Measurements from ENCODE around the gene RBP7. TPM values are rescaled to one million over a fixed set of nuclear protein-coding genes. Genes with fewer than 3 reads are reported as not detected.
"Not testable (repeated sequence)": the region's sequence is repeated elsewhere in the genome, so short reads cannot be mapped to it uniquely, and the experiment has no call there.

Gene RBP7
- not detected for total RNA-seq

GRCh38 chr1:9996624-9997582 is at the start of gene RBP7:
RBP7 (plus strand) TSS chr1:9997228; CDS start chr1:9997259, 31 bp downstream.
- ATAC-seq: peak; percentile 60 to 66
- Mint-ChIP-seq H3K9me3 (no peaks in the 10 kb centered on the region), H3K4me1 (ENCODE audit: low read depth) (peaks cover 14% of the 10 kb centered on the region), H3K27me3 (ENCODE audit: low read depth) (peaks cover 47% of the 10 kb centered on the region), H3K36me3 (ENCODE audit: insufficient read depth) (no peaks in the 10 kb centered on the region), H3K4me3 (peak within 1 kb of the TSS; percentile 69)
- no peak for DNase-seq

- no peak for ATAC-seq
- no peaks in the 10 kb centered on the region for H3K36me3 Mint-ChIP-seq (ENCODE audit: insufficient read depth)
- H3K27me3 Mint-ChIP-seq (ENCODE audit: low read depth): no peaks in the 10 kb centered on the region
Measured at GRCh38 chr1:9957726-9958125, 39.3 kb upstream of the RBP7 start.

GRCh38 chr1:9960011-9960410 is 37.0 kb upstream of the RBP7 start:
- Mint-ChIP-seq H3K4me1 (ENCODE audit: low read depth) (no peaks in the 10 kb centered on the region), H3K4me3 (no peak overlapping the region), H3K36me3 (ENCODE audit: insufficient read depth) (no peaks in the 10 kb centered on the region), H3K9me3 (no peaks in the 10 kb centered on the region), H3K27me3 (ENCODE audit: low read depth) (no peaks in the 10 kb centered on the region)
- DNase-seq (no peak), ATAC-seq (no peak)

More at GRCh38 chr1:9957726-9958125, 39.3 kb upstream of the RBP7 start:
- no peak for DNase-seq
- no peaks in the 10 kb centered on the region for H3K9me3 Mint-ChIP-seq
- no peaks in the 10 kb centered on the region for H3K4me1 Mint-ChIP-seq (ENCODE audit: low read depth)
- no peak overlapping the region for H3K4me3 Mint-ChIP-seq

GRCh38 chr1:9960706-9961562 is 36.1 kb upstream of the RBP7 start:
- H3K9me3 Mint-ChIP-seq: no peaks in the 10 kb centered on the region
- no peaks in the 10 kb centered on the region for H3K36me3 Mint-ChIP-seq (ENCODE audit: insufficient read depth)
- ATAC-seq (no peak), DNase-seq (no peak)
- no peak overlapping the region for H3K4me3 Mint-ChIP-seq
- H3K27me3 Mint-ChIP-seq (ENCODE audit: low read depth): no peaks in the 10 kb centered on the region
- H3K4me1 Mint-ChIP-seq (ENCODE audit: low read depth): no peaks in the 10 kb centered on the region

GRCh38 chr1:9984253-9984652 is 12.8 kb upstream of the RBP7 start:
- H3K4me3 Mint-ChIP-seq: no peak overlapping the region
- ATAC-seq (no peak), DNase-seq (no peak)
- peaks cover 5% of the 10 kb centered on the region for H3K36me3 Mint-ChIP-seq (ENCODE audit: insufficient read depth)
- H3K4me1 Mint-ChIP-seq (ENCODE audit: low read depth): no peaks in the 10 kb centered on the region
- H3K9me3 Mint-ChIP-seq: no peaks in the 10 kb centered on the region
- H3K27me3 Mint-ChIP-seq (ENCODE audit: low read depth): no peaks in the 10 kb centered on the region

GRCh38 chr1:9985001-9985400 is 12.0 kb upstream of the RBP7 start:
- DNase-seq: no peak
- Mint-ChIP-seq H3K9me3 (no peaks in the 10 kb centered on the region), H3K27me3 (ENCODE audit: low read depth) (no peaks in the 10 kb centered on the region), H3K36me3 (ENCODE audit: insufficient read depth) (peaks cover 5% of the 10 kb centered on the region), H3K4me1 (ENCODE audit: low read depth) (no peaks in the 10 kb centered on the region), H3K4me3 (no peak overlapping the region)
- ATAC-seq: no peak

- Mint-ChIP-seq H3K27me3 (ENCODE audit: low read depth) (peaks cover 8% of the 10 kb centered on the region), H3K36me3 (ENCODE audit: insufficient read depth) (peaks cover 1% of the 10 kb centered on the region), H3K4me3 (no peak overlapping the region), H3K9me3 (no peaks in the 10 kb centered on the region), H3K4me1 (ENCODE audit: low read depth) (no peaks in the 10 kb centered on the region)
- no peak for ATAC-seq
- no peak for DNase-seq
Measured at GRCh38 chr1:9989773-9990172, 7.3 kb upstream of the RBP7 start.

GRCh38 chr1:9990944-9991343 is 6.1 kb upstream of the RBP7 start:
- H3K36me3 Mint-ChIP-seq (ENCODE audit: insufficient read depth): peaks cover 1% of the 10 kb centered on the region
- no peaks in the 10 kb centered on the region for H3K4me1 Mint-ChIP-seq (ENCODE audit: low read depth)
- ATAC-seq (no peak), DNase-seq (no peak)
- H3K27me3 Mint-ChIP-seq (ENCODE audit: low read depth): peaks cover 13% of the 10 kb centered on the region
- H3K4me3 Mint-ChIP-seq: no peak overlapping the region
- H3K9me3 Mint-ChIP-seq: no peaks in the 10 kb centered on the region

- H3K4me3 Mint-ChIP-seq: no peak overlapping the region
- no peak for ATAC-seq
- H3K36me3 Mint-ChIP-seq (ENCODE audit: insufficient read depth): no peaks in the 10 kb centered on the region
- no peaks in the 10 kb centered on the region for H3K9me3 Mint-ChIP-seq
- DNase-seq: no peak
- peaks cover 5% of the 10 kb centered on the region for H3K4me1 Mint-ChIP-seq (ENCODE audit: low read depth)
- peaks cover 19% of the 10 kb centered on the region for H3K27me3 Mint-ChIP-seq (ENCODE audit: low read depth)
Measured at GRCh38 chr1:9992910-9993309, 4.1 kb upstream of the RBP7 start.

- Mint-ChIP-seq H3K36me3 (ENCODE audit: insufficient read depth) (no peaks in the 10 kb centered on the region), H3K4me1 (ENCODE audit: low read depth) (peaks cover 11% of the 10 kb centered on the region), H3K9me3 (no peaks in the 10 kb centered on the region), H3K27me3 (ENCODE audit: low read depth) (peaks cover 27% of the 10 kb centered on the region), H3K4me3 (no peak overlapping the region)
- no peak for DNase-seq
- ATAC-seq: no peak
Measured at GRCh38 chr1:9993561-9994075, 3.4 kb upstream of the RBP7 start.

GRCh38 chr1:10001016-10001665 is 4.1 kb downstream of the RBP7 start:
- no peak for ATAC-seq
- no peak overlapping the region for H3K4me3 Mint-ChIP-seq
- H3K36me3 Mint-ChIP-seq (ENCODE audit: insufficient read depth): no peaks in the 10 kb centered on the region
- no peak for DNase-seq
- peaks cover 47% of the 10 kb centered on the region for H3K27me3 Mint-ChIP-seq (ENCODE audit: low read depth)
- H3K9me3 Mint-ChIP-seq: no peaks in the 10 kb centered on the region
- peaks cover 14% of the 10 kb centered on the region for H3K4me1 Mint-ChIP-seq (ENCODE audit: low read depth)

- not testable (repeated sequence) for H3K36me3 Mint-ChIP-seq (ENCODE audit: insufficient read depth); H3K4me3 Mint-ChIP-seq
Measured at GRCh38 chr1:10005248-10005647, 8.2 kb downstream of the RBP7 start.

GRCh38 chr1:10007169-10007568 is 10.1 kb downstream of the RBP7 start:
- no peak overlapping the region for H3K4me3 Mint-ChIP-seq
- peaks cover 10% of the 10 kb centered on the region for H3K27me3 Mint-ChIP-seq (ENCODE audit: low read depth)
- DNase-seq (no peak), ATAC-seq (no peak)
- no peaks in the 10 kb centered on the region for H3K4me1 Mint-ChIP-seq (ENCODE audit: low read depth)
- no peaks in the 10 kb centered on the region for H3K9me3 Mint-ChIP-seq
- H3K36me3 Mint-ChIP-seq (ENCODE audit: insufficient read depth): no peaks in the 10 kb centered on the region

More at GRCh38 chr1:10005248-10005647, 8.2 kb downstream of the RBP7 start:
- not testable (repeated sequence) for ATAC-seq; H3K4me1 Mint-ChIP-seq (ENCODE audit: low read depth); DNase-seq; H3K9me3 Mint-ChIP-seq
- peaks cover 26% of the 10 kb centered on the region for H3K27me3 Mint-ChIP-seq (ENCODE audit: low read depth)

- no peak for DNase-seq
- ATAC-seq: no peak
- Mint-ChIP-seq H3K27me3 (ENCODE audit: low read depth) (peaks cover 3% of the 10 kb centered on the region), H3K36me3 (ENCODE audit: insufficient read depth) (no peaks in the 10 kb centered on the region), H3K4me1 (ENCODE audit: low read depth) (no peaks in the 10 kb centered on the region), H3K4me3 (no peak overlapping the region), H3K9me3 (no peaks in the 10 kb centered on the region)
Measured at GRCh38 chr1:10014016-10014415, 17.0 kb downstream of the RBP7 start.
